Mucosa of gallbladder (tissue), 1 donor: ENCODE data around the gene FBF1. TPM values are rescaled to one million over a fixed set of nuclear protein-coding genes. Genes with fewer than 3 reads are reported as not detected.
"Not testable (repeated sequence)": the region's sequence is repeated elsewhere in the genome, so short reads cannot be mapped to it uniquely, and the experiment has no call there.

Source experiments
- DNase-seq: peaks from one replicate; pipeline ENCODE4 v3.0.0-alpha.2; 2020; ENCODE audit warnings: low spot score
- total RNA-seq: library from RNA; stranded (reverse); gene quantifications from one replicate; pipeline ENCODE4 v1.2.1, GENCODE V29; 2021
- donor health status: DM: no; HTN: no; CAD: no.

Gene FBF1
- total RNA-seq, 1 donor from 2014 or later, result 28.9 TPM

- peak; percentile 84 for DNase-seq
Observed at GRCh38 chr17:75896415-75897159, 44.3 kb downstream of the FBF1 start, which contains the start of gene TRIM65. Gene TRIM65, minus strand, starts transcription at chr17:75896951. Its CDS starts 14 bp downstream, at chr17:75896937.

- DNase-seq, result no peak
Observed at GRCh38 chr17:75895370-75896155, 45.3 kb downstream of the FBF1 start.

GRCh38 chr17:75894049-75894733 lies 46.7 kb downstream of the FBF1 start:
- no peak for DNase-seq

DNA sequence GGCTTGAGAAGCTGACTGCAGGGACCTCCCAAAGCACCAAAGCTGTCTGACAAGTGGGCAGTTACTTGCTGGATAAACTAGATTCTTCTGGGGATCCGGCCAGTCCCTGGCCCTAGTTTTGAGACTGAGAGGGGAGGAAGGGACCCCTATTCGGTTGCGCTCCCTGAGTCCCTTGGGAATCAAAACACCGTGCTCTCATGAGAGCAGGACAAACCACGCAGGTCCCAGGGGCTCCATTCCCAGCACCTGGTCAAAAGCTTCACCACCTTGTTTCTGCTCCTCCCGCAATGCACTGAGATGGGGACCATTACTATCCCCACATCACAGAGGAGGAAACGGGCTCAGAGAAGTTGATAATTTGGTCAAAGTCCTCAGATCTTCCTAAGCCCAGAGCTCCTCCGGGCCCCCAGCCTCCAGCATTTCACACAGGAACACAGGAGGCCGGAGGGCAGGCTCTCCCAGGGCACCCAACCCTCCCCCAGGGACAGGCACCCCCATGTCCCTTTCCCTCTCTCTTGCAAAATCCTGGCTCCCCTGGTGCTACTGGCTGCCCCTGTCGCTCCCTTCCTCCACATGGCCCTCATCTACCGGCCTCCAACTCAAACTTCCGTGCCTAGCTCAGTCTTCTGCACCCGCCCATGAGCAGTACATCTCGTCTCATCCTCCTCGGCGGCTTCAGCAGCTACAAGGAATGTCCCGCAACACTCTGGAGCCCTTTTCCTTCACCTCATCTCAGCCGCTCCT lies 47.4 kb downstream of the FBF1 start:
- DNase-seq, result no peak

- no peak for DNase-seq
Observed at GRCh38 chr17:75892556-75893224, 48.2 kb downstream of the FBF1 start.

DNA sequence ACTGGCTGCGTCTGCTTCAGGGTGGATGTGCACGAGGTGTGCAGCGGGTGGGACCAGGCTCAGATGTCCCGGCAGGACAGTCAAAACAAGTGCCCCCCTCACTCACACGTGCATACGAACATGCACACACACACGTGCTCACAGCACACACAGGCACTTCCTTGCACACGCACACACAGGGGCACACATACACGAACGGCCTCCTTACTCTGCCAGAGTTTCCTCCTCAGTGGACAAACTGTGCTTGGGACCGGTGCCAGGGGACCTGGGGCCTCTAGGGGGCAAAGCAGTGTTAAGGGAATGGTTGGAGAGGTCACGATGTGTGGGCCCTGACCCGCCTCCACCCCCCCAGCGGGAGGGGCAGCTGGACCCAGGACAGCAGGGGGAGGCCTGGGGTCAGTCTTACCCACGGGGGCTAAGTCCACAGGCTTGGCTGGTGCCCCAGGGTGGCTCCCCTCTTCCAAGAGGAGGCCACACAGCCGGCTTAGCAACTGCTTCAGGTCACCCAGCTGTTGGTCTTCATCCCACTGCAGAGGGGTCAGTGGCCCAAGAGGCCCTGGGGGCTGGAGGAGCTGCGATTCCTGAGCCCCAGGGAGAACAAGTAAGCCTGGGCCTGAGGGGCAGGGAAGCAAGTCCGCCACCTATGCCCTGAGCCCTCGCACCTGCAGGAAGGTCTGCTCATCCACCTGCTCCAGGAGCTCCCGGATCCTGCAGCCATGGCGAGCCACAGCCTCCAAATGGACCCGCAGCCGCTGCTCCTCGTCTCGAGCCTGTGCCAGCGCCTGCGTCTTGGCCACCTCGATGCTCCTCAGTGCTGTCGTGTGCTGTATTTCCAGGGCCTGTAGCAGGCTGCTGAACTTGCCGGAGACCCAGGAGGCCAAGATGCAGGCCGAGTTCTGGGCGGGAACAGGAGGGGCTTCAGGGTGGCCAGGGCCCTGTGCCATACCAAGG lies 49.0 kb downstream of the FBF1 start:
- no peak for DNase-seq

DNA sequence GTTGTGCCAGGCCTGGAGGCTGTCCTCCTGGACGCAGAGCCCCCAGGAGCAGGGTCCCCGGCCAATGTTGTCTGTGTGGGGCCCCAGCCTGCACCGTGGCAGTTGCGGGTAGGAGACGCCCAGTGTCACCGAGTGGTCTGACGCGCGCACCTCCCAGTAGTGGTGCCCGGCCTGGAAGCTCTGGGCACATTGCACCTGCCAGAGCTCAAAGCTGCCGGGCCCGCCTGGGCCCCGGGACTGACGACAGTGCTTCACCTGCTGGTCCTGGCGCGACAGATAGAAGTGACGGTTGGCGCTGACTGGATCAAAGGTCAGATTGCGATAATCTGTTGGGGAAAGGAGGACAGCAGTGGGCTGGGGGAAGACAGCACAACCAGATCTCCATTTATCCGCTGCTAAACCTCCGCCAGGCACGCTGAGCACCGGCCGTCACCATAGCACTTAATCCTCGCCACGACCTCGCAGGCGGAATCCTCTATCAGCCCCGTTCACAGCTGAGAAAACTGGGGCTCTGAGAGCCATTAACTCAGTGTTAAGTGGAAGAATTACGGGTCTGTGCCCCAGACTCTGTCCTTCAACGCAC lies 49.7 kb downstream of the FBF1 start:
- no peak for DNase-seq

GRCh38 chr17:75889454-75889853 lies 51.4 kb downstream of the FBF1 start:
- DNase-seq, result no peak

DNA sequence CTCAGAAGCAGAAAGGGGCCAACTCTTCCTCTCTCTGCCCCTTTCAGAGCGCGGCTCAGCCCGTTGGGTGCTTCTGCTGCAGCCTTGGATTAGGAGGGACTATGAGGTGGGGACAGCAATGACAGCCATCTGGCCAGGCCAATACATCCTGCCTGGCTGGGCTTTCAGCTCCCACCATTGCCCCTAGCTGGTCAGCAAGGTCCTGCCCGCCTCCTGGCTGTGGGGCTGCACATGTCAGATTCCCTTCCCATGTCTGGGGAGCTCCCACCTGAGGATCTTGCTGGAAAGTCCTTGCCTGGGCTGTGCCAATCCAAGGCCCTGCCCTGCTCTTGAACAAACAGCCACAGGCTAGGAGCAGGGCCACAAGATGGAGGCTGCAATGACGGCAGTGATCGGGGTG lies 52.4 kb downstream of the FBF1 start:
- DNase-seq, result no peak

DNA sequence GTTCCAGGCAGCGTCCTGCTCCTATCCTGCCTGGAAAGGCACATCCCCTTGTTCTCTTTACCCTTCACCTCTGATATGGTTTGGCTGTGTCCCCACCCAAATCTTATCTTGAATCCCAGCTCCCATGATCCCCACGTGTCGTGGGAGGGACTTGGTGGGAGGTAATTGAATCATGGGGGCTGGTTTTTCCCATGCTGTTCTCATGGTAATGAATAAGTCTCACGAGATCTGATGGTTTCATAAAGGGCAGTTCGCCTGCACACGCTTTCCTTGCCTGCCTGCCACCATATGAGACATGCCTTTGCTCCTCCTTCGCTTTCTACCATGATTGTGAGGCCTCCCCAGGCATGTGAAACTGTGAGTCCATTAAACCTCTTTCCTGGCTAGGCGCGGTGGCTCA lies 55.0 kb downstream of the FBF1 start:
- not testable (repeated sequence) for DNase-seq

- no peak for DNase-seq
Observed at GRCh38 chr17:75885431-75885830, 55.4 kb downstream of the FBF1 start.

- DNase-seq, result no peak
Observed at GRCh38 chr17:75881678-75882454, 59.0 kb downstream of the FBF1 start.

- DNase-seq, result no peak
Observed at GRCh38 chr17:75880266-75880665, 60.6 kb downstream of the FBF1 start.

DNA sequence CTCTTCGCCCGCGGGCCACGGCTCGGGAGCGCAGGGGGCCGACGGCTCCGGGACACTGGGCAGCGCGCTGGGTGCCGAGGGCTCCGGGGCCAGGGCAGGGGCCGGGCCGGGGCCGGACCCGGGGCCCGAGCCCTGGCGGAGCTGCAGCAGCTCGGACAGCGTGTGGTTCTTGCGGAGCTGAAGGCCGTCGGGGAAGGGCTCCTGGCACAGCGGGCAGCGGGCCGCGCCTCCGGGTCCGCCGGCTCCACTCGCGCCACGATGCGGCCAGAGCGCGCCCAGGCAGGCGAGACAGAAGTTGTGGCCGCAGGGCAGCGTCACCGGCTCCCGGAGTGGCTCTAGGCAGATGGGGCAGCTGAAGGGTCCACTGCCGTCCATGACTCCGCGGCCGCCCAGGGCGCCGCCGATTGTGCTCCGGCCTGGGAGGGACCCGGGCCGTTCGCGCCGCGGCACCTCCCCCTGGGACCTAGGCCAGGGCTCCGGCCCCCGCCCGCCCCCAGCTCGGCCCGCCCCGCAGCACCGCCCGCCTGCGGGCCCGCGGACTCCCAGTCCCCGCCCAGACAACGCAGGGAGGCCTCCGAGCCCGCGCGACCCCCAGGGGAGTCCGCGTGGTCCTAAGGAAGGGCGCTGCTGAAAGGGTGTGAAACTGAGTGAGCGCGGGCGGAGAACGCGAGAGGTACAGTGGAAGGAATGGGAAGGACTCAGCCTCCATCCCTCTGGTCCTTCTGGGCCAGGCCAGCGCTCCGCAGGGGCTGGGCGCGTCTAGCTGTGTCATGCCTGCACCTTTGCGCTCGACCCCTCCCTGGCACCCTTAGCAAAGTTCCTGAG lies 62.5 kb downstream of the FBF1 start, which contains the start of gene TRIM47:
TRIM47 (minus strand) TSS at position 408 of the 825 bp plus-strand sequence; CDS start at position 375, 33 bp downstream.
- DNase-seq, result peak; percentile 54

- DNase-seq, result peak; percentile 74
Observed at GRCh38 chr17:75877752-75878173, 63.1 kb downstream of the FBF1 start.

- DNase-seq, result peak; percentile 88
Observed at GRCh38 chr17:75876938-75877751, 63.7 kb downstream of the FBF1 start.
